Measurements from ENCODE around the gene SLC25A1.
A peak's percentile ranks its signal among the peaks of the same experiment; 100 is the strongest.

Gene SLC25A1

GRCh38 chr22:19197997-19198865, 19.7 kb upstream of the SLC25A1 start:
- peaks cover 10% of the 10 kb centered on the region for H3K4me1 Mint-ChIP-seq
- peak overlapping the region; percentile 20 for H3K27ac Mint-ChIP-seq
- no peak overlapping the region for H3K4me3 Mint-ChIP-seq
- no peak for DNase-seq
- peaks cover 13% of the 10 kb centered on the region for H3K36me3 Mint-ChIP-seq (ENCODE audit: low read depth)
- H3K9me3 Mint-ChIP-seq = no peaks in the 10 kb centered on the region
- H3K27me3 Mint-ChIP-seq (ENCODE audit: low read depth, poor library complexity) = peaks cover 3% of the 10 kb centered on the region
- TF ChIP-seq CTCF (IDR thresholded peaks at IDR 0.05) = no peak

GRCh38 chr22:19196841-19197612, 18.5 kb upstream of the SLC25A1 start:
- Mint-ChIP-seq H3K4me3 (no peak overlapping the region), H3K27ac (peak overlapping the region; percentile 55), H3K9me3 (no peaks in the 10 kb centered on the region), H3K27me3 (ENCODE audit: low read depth, poor library complexity) (peaks cover 3% of the 10 kb centered on the region), H3K4me1 (peaks cover 10% of the 10 kb centered on the region), H3K36me3 (ENCODE audit: low read depth) (peaks cover 16% of the 10 kb centered on the region)
- TF ChIP-seq CTCF (IDR thresholded peaks at IDR 0.05) = no peak
- DNase-seq = no peak

- H3K4me1 Mint-ChIP-seq = peaks cover 10% of the 10 kb centered on the region
Measured at GRCh38 chr22:19195796-19196731, 17.5 kb upstream of the SLC25A1 start.

GRCh38 chr22:19194766-19195536, 16.4 kb upstream of the SLC25A1 start:
- Mint-ChIP-seq H3K27me3 (ENCODE audit: low read depth, poor library complexity) (peaks cover 3% of the 10 kb centered on the region), H3K36me3 (ENCODE audit: low read depth) (peaks cover 16% of the 10 kb centered on the region), H3K4me3 (no peak overlapping the region), H3K27ac (no peak overlapping the region), H3K4me1 (peaks cover 10% of the 10 kb centered on the region), H3K9me3 (no peaks in the 10 kb centered on the region)
- TF ChIP-seq CTCF (IDR thresholded peaks at IDR 0.05) = no peak
- DNase-seq = no peak

More at GRCh38 chr22:19195796-19196731, 17.5 kb upstream of the SLC25A1 start:
- Mint-ChIP-seq H3K9me3 (no peaks in the 10 kb centered on the region), H3K27me3 (ENCODE audit: low read depth, poor library complexity) (peaks cover 3% of the 10 kb centered on the region), H3K4me3 (no peak overlapping the region), H3K36me3 (ENCODE audit: low read depth) (peaks cover 16% of the 10 kb centered on the region), H3K27ac (no peak overlapping the region)
- TF ChIP-seq CTCF (IDR thresholded peaks at IDR 0.05) = no peak
- DNase-seq = no peak

- Mint-ChIP-seq H3K4me3 (no peak overlapping the region), H3K27me3 (ENCODE audit: low read depth, poor library complexity) (peaks cover 6% of the 10 kb centered on the region), H3K27ac (no peak overlapping the region), H3K36me3 (ENCODE audit: low read depth) (peaks cover 16% of the 10 kb centered on the region), H3K4me1 (peaks cover 10% of the 10 kb centered on the region), H3K9me3 (no peaks in the 10 kb centered on the region)
- DNase-seq = no peak
- no peak for TF ChIP-seq CTCF (IDR thresholded peaks at IDR 0.05)
Measured at GRCh38 chr22:19193879-19194278, 15.3 kb upstream of the SLC25A1 start.
